IMR-90 (cell line): ENCODE measurements around the gene AADACL3. TPM values are rescaled to one million over a fixed set of nuclear protein-coding genes. Genes with fewer than 3 reads are reported as not detected.
A peak's percentile ranks its signal among the peaks of the same experiment; 100 is the strongest.

Experiments used
- ATAC-seq: fragments of 200-7000 bp; cut with Tn5 transposase; 2 replicates; pipeline ENCODE4 v1.9.1; 2020; ENCODE audit warnings: low read depth, mild to moderate bottlenecking, moderate library complexity
- BruUV-seq: library from RNA; stranded (reverse); fragments of 400-500 nt; replicated peaks from 2 replicates; lab custom pipeline; 2021; lab: Mats Ljungman, UMichigan
- CTCF ChIA-PET: fragments of 300-600 bp; formaldehyde crosslinking; extraction: SDS; loops from one replicate; lab custom pipeline; 2021; ENCODE audit warnings: antibody characterized with exemption; lab: Yijun Ruan, JAX
- POLR2A ChIA-PET: fragments of 300-600 bp; sonication (Branson Sonifier 250); formaldehyde crosslinking; loops from one replicate; lab custom pipeline; 2022; ENCODE audit warnings: antibody characterized with exemption; ENCODE audit not compliant: unreplicated experiment; lab: Charles Lee
- DNase-seq: peaks from one replicate; pipeline ENCODE4 v3.0.0; 2013
- H2AFZ ChIP-seq: replicated peaks from 2 replicates; pipeline ENCODE3; 2013; ENCODE audit warnings: low read length, mild to moderate bottlenecking; ENCODE audit not compliant: poor library complexity
- H2AK5ac ChIP-seq: 2 replicates; pipeline ENCODE4 v1.6.1; 2013; ENCODE audit warnings: low read depth, low read length, inconsistent platforms
- H2AK9ac ChIP-seq: replicated peaks from 2 replicates; pipeline ENCODE3; 2013; ENCODE audit warnings: mild to moderate bottlenecking, low read depth, low read length, moderate library complexity; ENCODE audit not compliant: poor library complexity
- H2BK120ac ChIP-seq: 2 replicates; pipeline ENCODE4 v1.6.1; 2013; ENCODE audit warnings: low read depth, low read length, inconsistent platforms
- H2BK15ac ChIP-seq: 3 replicates; pipeline ENCODE4 v1.6.1; 2013; ENCODE audit warnings: low read depth, low read length, inconsistent platforms
- H2BK20ac ChIP-seq: 2 replicates; pipeline ENCODE4 v1.6.1; 2013; ENCODE audit warnings: low read depth, mild to moderate bottlenecking, inconsistent platforms, low read length, moderate library complexity
- H2BK5ac ChIP-seq: 2 replicates; pipeline ENCODE4 v1.6.1; 2013; ENCODE audit warnings: mild to moderate bottlenecking, low read depth, low read length, inconsistent platforms; ENCODE audit not compliant: poor library complexity, severe bottlenecking
- H3K14ac ChIP-seq: replicated peaks from 2 replicates; pipeline ENCODE4 v1.6.1; 2013; ENCODE audit warnings: low read depth, low read length, inconsistent platforms
- H3K18ac ChIP-seq: 2 replicates; pipeline ENCODE4 v1.6.1; 2013; ENCODE audit warnings: low read depth, low read length, control low read depth
- H3K23ac ChIP-seq: 2 replicates; pipeline ENCODE4 v1.6.1; 2013; ENCODE audit warnings: low read depth, low read length, inconsistent platforms
- H3K27ac ChIP-seq: 2 replicates; pipeline ENCODE4 v1.5.1; 2013; ENCODE audit warnings: mild to moderate bottlenecking, control low read depth, low read length; ENCODE audit not compliant: insufficient read depth
- H3K27me3 ChIP-seq: 2 replicates; pipeline ENCODE4 v1.6.1; 2013; ENCODE audit warnings: low read length; ENCODE audit not compliant: control insufficient read depth, insufficient read depth
- H3K36me3 ChIP-seq: 2 replicates; pipeline ENCODE4 v1.6.1; 2013; ENCODE audit warnings: low read length, mixed read lengths; ENCODE audit not compliant: control insufficient read depth, insufficient read depth
- H3K4ac ChIP-seq: 2 replicates; pipeline ENCODE4 v1.6.1; 2013; ENCODE audit warnings: low read depth, low read length, inconsistent platforms
- H3K4me1 ChIP-seq: 2 replicates; pipeline ENCODE4 v1.6.1; 2013; ENCODE audit warnings: low read length, mixed read lengths; ENCODE audit not compliant: control insufficient read depth, insufficient read depth
- H3K4me2 ChIP-seq: 2 replicates; pipeline ENCODE4 v1.6.1; 2013; ENCODE audit warnings: low read depth, mild to moderate bottlenecking, control low read depth, low read length, moderate library complexity
- H3K4me3 ChIP-seq: 2 replicates; pipeline ENCODE4 v1.5.1; 2013; ENCODE audit warnings: low read depth, mild to moderate bottlenecking, control low read depth, low read length, moderate library complexity; ENCODE audit not compliant: insufficient read depth
- H3K56ac ChIP-seq: 2 replicates; pipeline ENCODE4 v1.6.1; 2013; ENCODE audit warnings: low read length, inconsistent platforms; ENCODE audit not compliant: insufficient read depth; ENCODE audit errors: extremely low read depth
- H3K79me1 ChIP-seq, 2 experiments: 2 replicates each; pipeline ENCODE4 v1.6.1; 2013; ENCODE audit warnings: low read length in 2 of 2, inconsistent platforms in 1 of 2, low read depth in 1 of 2
- H3K9ac ChIP-seq: 2 replicates; pipeline ENCODE4 v1.6.1; 2013; ENCODE audit warnings: low read depth, low read length, control low read depth
- H3K9me1 ChIP-seq: 2 replicates; pipeline ENCODE4 v1.6.1; 2013; ENCODE audit warnings: low read length, inconsistent platforms; ENCODE audit not compliant: insufficient read depth
- H3K9me3 ChIP-seq: 2 replicates; pipeline ENCODE4 v1.6.1; 2013; ENCODE audit warnings: low read length; ENCODE audit not compliant: control insufficient read depth, insufficient read depth
- H4K20me1 ChIP-seq: 2 replicates; pipeline ENCODE4 v1.6.1; 2013; ENCODE audit warnings: low read length, inconsistent platforms; ENCODE audit not compliant: insufficient read depth
- H4K5ac ChIP-seq: 2 replicates; pipeline ENCODE4 v1.6.1; 2013; ENCODE audit warnings: mild to moderate bottlenecking, low read depth, low read length, control low read depth
- H4K8ac ChIP-seq, 2 experiments: 2 replicates each; pipeline ENCODE4 v1.6.1; 2013; ENCODE audit warnings: low read depth in 2 of 2, low read length in 2 of 2, control low read depth in 1 of 2, inconsistent platforms in 1 of 2
- H4K91ac ChIP-seq: 2 replicates; pipeline ENCODE4 v1.6.1; 2013; ENCODE audit warnings: low read depth, low read length, inconsistent platforms; ENCODE audit not compliant: insufficient read depth
- CEBPB ChIP-seq: IDR thresholded peaks from 2 replicates; pipeline ENCODE4 v1.6.1; 2012; ENCODE audit warnings: low read depth, low read length, improper control_type of control experiment
- CHD1 ChIP-seq: IDR thresholded peaks from 2 replicates; pipeline ENCODE4 v1.6.1; 2012; ENCODE audit warnings: low read depth, low read length, improper control_type of control experiment
- FOS ChIP-seq: fragments of 150-350 bp; IDR thresholded peaks from 2 replicates; pipeline ENCODE4 v1.6.1; 2016; ENCODE audit warnings: low read depth, low read length
- MAFK ChIP-seq: IDR thresholded peaks from 2 replicates; pipeline ENCODE4 v1.6.1; 2012; ENCODE audit warnings: low read depth, low read length, improper control_type of control experiment
- MAZ ChIP-seq: IDR thresholded peaks from 2 replicates; pipeline ENCODE4 v1.6.1; 2012; ENCODE audit warnings: low read depth, mild to moderate bottlenecking, low read length, improper control_type of control experiment, moderate library complexity, borderline replicate concordance
- MXI1 ChIP-seq: IDR thresholded peaks from 2 replicates; pipeline ENCODE4 v1.6.1; 2012; ENCODE audit warnings: low read depth, mild to moderate bottlenecking, low read length, moderate library complexity, borderline replicate concordance
- NFE2L2 ChIP-seq: fragments of 150-350 bp; IDR thresholded peaks from 2 replicates; pipeline ENCODE4 v1.6.1; 2016; ENCODE audit warnings: low read depth, mild to moderate bottlenecking, low read length
- POLR2A ChIP-seq: IDR thresholded peaks from 2 replicates; pipeline ENCODE4 v1.6.1; 2012; ENCODE audit warnings: mild to moderate bottlenecking, low read depth, low read length
- RAD21 ChIP-seq: IDR thresholded peaks from 2 replicates; pipeline ENCODE4 v1.6.1; 2012; ENCODE audit warnings: low read length, improper control_type of control experiment
- RCOR1 ChIP-seq: IDR thresholded peaks from 2 replicates; pipeline ENCODE4 v1.6.1; 2012; ENCODE audit warnings: mild to moderate bottlenecking, low read length, improper control_type of control experiment; ENCODE audit not compliant: insufficient replicate concordance
- SMC3 ChIP-seq: fragments of 150-350 bp; IDR thresholded peaks from 2 replicates; pipeline ENCODE4 v1.6.1; 2016; ENCODE audit warnings: low read depth, mild to moderate bottlenecking, antibody characterized with exemption, low read length, moderate library complexity
- WGBS, 2 experiments: methylation state at CpG; one replicate each; pipeline versions ENCODE4 v1.1.5 to v1.1.7; 2013; ENCODE audit warnings: missing lambda C conversion rate in 2 of 2; ENCODE audit not compliant: insufficient read length in 1 of 2; ENCODE audit errors: extremely low coverage in 2 of 2; 5-methylcytosine and 5-hydroxymethylcytosine counted together
- dilution Hi-C: fragments of 300-500 bp; cut with HindIII; formaldehyde crosslinking; loops from one replicate; pipeline ENCODE4 v1.14.3; 2018; ENCODE audit warnings: low sequenced_read_pairs; ENCODE audit not compliant: unreplicated experiment
- in situ Hi-C: fragments of 300-500 bp; cut with MboI; formaldehyde crosslinking; loops from 3 replicates; pipeline ENCODE4 v1.14.3; 2019; ENCODE audit warnings: low sequenced_read_pairs, inconsistent platforms, mixed read lengths
- intact Hi-C: fragments of 100-400 bp; cut with micrococcal nuclease; formaldehyde crosslinking; loops from 2 replicates; pipeline ENCODE4 v1.10.0; 2022
- polyA plus RNA-seq, 3 experiments: library from polyadenylated mRNA; depleted of rRNA; stranded (reverse); fragments of >200 nt; gene quantifications; 2 replicates each; pipeline ENCODE4 v1.2.3, GENCODE V29; 2012; ENCODE audit warnings: low replicate concordance in 1 of 3
- total RNA-seq: library from RNA; depleted of rRNA; stranded (reverse); fragments of >200 nt; gene quantifications from 2 replicates; pipeline ENCODE4 v1.2.3, GENCODE V29; 2012
- TF ChIP-seq, protein P1 (sequence below): fragments of 150-350 bp; IDR thresholded peaks from 2 replicates; pipeline ENCODE4 v1.6.1; 2017; ENCODE audit warnings: mild to moderate bottlenecking, antibody characterized with exemption, low read length, low read depth
- TF ChIP-seq, protein P2 (sequence below): conservative IDR thresholded peaks from 2 replicates; pipeline ENCODE4 v1.5.1; 2012; ENCODE audit warnings: mild to moderate bottlenecking, low read depth, low read length, improper control_type of control experiment
- TF ChIP-seq, protein P3 (sequence below): fragments of 150-350 bp; IDR thresholded peaks from 2 replicates; pipeline ENCODE4 v1.6.1; 2016; ENCODE audit warnings: low read depth, mild to moderate bottlenecking, low read length, moderate library complexity, borderline replicate concordance

AADACL3 gene
- total and polyA plus RNA-seq, 2 of the 4 experiments (the other 2 are of a cell fraction): not detected

DNA sequence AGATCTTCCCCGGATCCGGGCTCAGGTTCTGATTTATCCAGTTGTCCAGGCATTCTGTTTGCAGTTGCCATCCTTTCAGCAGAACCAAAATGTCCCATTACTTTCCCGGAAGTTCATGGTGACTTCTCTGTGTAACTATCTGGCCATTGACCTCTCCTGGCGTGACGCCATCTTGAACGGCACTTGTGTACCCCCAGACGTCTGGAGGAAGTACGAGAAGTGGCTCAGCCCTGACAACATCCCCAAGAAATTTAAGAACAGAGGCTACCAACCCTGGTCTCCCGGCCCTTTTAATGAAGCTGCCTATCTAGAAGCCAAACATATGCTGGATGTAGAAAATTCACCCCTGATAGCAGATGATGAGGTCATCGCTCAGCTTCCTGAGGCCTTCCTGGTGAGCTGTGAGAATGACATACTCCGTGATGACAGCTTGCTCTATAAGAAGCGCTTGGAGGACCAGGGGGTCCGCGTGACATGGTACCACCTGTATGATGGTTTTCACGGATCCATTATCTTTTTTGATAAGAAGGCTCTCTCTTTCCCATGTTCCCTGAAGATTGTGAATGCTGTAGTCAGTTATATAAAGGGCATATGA lies 49.7 kb upstream of the AADACL3 start:
- H3K27me3 ChIP-seq: peaks cover 3% of the 10 kb centered on the region; the same call in 1 of the 2 replicates
- no peak overlapping the region for H2BK15ac ChIP-seq
- H2AK9ac ChIP-seq: no peak overlapping the region
- no peak overlapping the region for H2AK5ac ChIP-seq
- no peak overlapping the region for H3K9ac ChIP-seq
- ATAC-seq (no peak), DNase-seq (peak; percentile 22)
- intact Hi-C loops (no loop called here), in situ Hi-C loops (no loop called here), dilution Hi-C loops (no loop called here)
- no peak overlapping the region for H3K23ac ChIP-seq
- no peaks in the 10 kb centered on the region for H3K79me1 ChIP-seq
- H3K36me3 ChIP-seq: no peaks in the 10 kb centered on the region
- CTCF ChIA-PET: no interaction called here
- no peak overlapping the region for H3K56ac ChIP-seq
- H3K18ac ChIP-seq: no peak overlapping the region
- H2BK120ac ChIP-seq: no peak overlapping the region
- H4K5ac ChIP-seq: no peak overlapping the region
- H3K9me1 ChIP-seq: no peaks in the 10 kb centered on the region
- H2BK5ac ChIP-seq: no peak overlapping the region
- POLR2A ChIA-PET: no interaction called here
- 79% methylated on average over 6 of the region's 15 CpGs; no CpG with 5 or more reads in 1 of the 2 experiments for WGBS, 2 experiments
- TF ChIP-seq CHD1: no peak
- TF ChIP-seq, protein P1, sequence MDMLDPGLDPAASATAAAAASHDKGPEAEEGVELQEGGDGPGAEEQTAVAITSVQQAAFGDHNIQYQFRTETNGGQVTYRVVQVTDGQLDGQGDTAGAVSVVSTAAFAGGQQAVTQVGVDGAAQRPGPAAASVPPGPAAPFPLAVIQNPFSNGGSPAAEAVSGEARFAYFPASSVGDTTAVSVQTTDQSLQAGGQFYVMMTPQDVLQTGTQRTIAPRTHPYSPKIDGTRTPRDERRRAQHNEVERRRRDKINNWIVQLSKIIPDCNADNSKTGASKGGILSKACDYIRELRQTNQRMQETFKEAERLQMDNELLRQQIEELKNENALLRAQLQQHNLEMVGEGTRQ: no peak
- TF ChIP-seq RCOR1: no peak
- no peak for TF ChIP-seq FOS
- TF ChIP-seq, protein P2, sequence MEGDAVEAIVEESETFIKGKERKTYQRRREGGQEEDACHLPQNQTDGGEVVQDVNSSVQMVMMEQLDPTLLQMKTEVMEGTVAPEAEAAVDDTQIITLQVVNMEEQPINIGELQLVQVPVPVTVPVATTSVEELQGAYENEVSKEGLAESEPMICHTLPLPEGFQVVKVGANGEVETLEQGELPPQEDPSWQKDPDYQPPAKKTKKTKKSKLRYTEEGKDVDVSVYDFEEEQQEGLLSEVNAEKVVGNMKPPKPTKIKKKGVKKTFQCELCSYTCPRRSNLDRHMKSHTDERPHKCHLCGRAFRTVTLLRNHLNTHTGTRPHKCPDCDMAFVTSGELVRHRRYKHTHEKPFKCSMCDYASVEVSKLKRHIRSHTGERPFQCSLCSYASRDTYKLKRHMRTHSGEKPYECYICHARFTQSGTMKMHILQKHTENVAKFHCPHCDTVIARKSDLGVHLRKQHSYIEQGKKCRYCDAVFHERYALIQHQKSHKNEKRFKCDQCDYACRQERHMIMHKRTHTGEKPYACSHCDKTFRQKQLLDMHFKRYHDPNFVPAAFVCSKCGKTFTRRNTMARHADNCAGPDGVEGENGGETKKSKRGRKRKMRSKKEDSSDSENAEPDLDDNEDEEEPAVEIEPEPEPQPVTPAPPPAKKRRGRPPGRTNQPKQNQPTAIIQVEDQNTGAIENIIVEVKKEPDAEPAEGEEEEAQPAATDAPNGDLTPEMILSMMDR: no peak
- TF ChIP-seq POLR2A: no peak
- no peak for TF ChIP-seq MAFK
- TF ChIP-seq CEBPB: no peak
- no peak for TF ChIP-seq MXI1
- TF ChIP-seq NFE2L2: no peak
- no peak for TF ChIP-seq RAD21
- no peak for TF ChIP-seq MAZ
- no peak for TF ChIP-seq SMC3
- TF ChIP-seq, protein P3, sequence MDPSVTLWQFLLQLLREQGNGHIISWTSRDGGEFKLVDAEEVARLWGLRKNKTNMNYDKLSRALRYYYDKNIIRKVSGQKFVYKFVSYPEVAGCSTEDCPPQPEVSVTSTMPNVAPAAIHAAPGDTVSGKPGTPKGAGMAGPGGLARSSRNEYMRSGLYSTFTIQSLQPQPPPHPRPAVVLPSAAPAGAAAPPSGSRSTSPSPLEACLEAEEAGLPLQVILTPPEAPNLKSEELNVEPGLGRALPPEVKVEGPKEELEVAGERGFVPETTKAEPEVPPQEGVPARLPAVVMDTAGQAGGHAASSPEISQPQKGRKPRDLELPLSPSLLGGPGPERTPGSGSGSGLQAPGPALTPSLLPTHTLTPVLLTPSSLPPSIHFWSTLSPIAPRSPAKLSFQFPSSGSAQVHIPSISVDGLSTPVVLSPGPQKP: no peak
- H3K4me3 ChIP-seq: no peak overlapping the region
- BruUV-seq: no TSS peak
- H3K9me3 ChIP-seq: peaks cover 5% of the 10 kb centered on the region; the same call in 1 of the 2 replicates
- no peak overlapping the region for H3K4me2 ChIP-seq
- H3K4me1 ChIP-seq: no peaks in the 10 kb centered on the region
- H4K91ac ChIP-seq: no peak overlapping the region
- H2AFZ ChIP-seq: no peak overlapping the region
- H2BK20ac ChIP-seq: no peak overlapping the region
- H3K27ac ChIP-seq: no peak overlapping the region
- no peak overlapping the region for H4K8ac ChIP-seq
- no peaks in the 10 kb centered on the region for H4K20me1 ChIP-seq
- no peak overlapping the region for H3K14ac ChIP-seq
- no peak overlapping the region for H3K4ac ChIP-seq
